Middle frontal gyrus (tissue), 1 donor: Measurements from ENCODE around the gene FAM174C.
"Not testable (repeated sequence)": the region's sequence is repeated elsewhere in the genome, so short reads cannot be mapped to it uniquely, and the experiment has no call there.

Experiments used
- DNase-seq: peaks from one replicate; pipeline ENCODE4 v3.0.0-alpha.2; 2015; ENCODE audit warnings: low spot score; ENCODE audit errors: extremely low spot score

FAM174C gene

DNA sequence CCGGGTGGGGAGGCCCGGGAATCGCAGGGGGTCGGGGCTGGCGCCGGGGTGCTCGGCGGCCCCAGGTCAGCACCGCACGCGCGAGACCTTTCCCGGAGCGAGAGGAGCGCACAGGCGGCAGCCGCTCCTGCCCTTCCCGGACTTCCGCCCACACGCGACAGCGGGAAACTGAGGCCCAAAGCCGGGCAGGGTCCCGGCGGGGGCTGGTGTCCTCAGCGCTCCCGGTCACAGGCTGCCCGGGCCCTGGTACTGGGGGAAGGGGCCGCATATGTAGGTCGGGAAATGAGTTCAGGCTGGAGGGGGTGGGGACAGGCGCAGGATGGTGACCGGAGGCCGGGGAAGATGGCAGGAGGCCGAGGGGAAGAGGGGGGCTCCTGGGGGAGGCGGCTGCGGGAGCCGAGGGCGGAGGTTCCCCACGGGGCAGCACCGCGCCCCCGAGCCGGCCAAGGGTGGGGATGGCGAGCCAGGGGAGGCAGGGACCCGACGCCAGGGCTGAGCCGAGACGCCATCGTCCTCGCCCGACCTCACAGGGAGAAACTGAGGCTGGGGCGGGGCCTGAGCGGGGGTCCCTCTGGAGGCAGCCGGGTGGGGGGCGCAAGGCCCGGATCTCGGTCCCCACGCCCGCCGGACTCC, 38.2 kb upstream of the FAM174C start:
- DNase-seq: no peak

GRCh38 chr19:1237754-1238368, 37.5 kb upstream of the FAM174C start, which contains the start of gene CBARP:
TSS of gene CBARP (minus strand) at chr19:1238005. CDS start at chr19:1236100, 1,905 bp downstream.
- no peak for DNase-seq

- no peak for DNase-seq
These were observed 36.7 kb upstream of the FAM174C start for GRCh38 chr19:1238369-1239303.

GRCh38 chr19:1239420-1239795, 35.9 kb upstream of the FAM174C start:
- DNase-seq: no peak

DNA sequence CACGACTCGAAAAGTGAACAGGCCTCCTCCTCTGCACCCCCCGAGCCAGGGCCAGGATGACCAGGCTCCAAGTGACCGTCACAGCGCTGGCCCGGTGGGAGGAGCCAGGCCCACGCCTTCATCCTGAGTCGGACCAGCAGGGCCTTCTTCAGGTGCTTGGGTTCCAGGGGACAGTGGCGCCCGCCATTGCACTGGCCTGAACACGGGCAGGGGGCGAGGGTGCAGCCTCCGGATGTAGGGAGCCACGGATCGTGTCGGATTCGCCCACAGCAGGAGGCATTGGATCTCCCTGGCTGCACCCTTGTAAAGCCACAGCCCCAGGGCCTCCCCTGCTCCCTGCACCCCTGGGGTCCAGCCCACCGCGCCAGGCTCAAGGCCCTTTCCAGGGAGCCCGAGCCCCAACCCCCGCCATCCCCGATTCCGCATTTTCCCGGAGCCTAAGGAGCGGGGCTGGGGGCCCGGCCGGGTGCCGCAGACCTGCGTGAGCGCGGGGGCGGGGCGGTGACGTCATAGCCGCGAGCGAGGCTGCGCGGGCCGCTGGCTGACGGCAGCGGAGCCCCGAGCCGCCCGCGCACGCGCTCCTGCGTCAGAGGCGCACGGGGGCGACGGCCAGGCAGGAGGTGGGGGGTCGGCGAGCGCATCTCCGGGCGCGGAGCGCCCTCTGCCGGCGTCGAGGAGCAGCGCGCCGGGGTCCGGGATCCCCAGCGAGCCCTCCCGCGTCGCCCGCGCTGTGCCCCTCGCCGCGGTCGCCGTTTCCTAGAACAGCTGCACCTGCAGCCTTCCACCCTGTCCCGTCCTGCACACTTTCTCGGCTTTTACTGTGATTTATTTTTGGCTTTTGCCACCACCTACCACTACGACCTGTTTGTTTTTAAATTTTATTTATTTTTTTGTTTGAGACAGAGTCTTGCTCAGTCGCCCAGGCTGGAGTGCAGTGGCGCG, 35.3 kb upstream of the FAM174C start:
- peak; percentile 91 for DNase-seq

GRCh38 chr19:1240925-1241324, 34.4 kb upstream of the FAM174C start:
- DNase-seq: no peak

- DNase-seq: peak; percentile 86
These were observed 33.8 kb upstream of the FAM174C start, which contains the start of gene ATP5F1D for GRCh38 chr19:1241417-1242095. TSS of gene ATP5F1D (plus strand) at chr19:1241751. CDS start at chr19:1241851, 100 bp downstream.

- no peak for DNase-seq
These were observed 31.3 kb upstream of the FAM174C start for GRCh38 chr19:1243768-1244692.

- DNase-seq: no peak
These were observed 30.5 kb upstream of the FAM174C start for GRCh38 chr19:1244693-1245451.

GRCh38 chr19:1245494-1246264, 29.7 kb upstream of the FAM174C start:
- no peak for DNase-seq

- DNase-seq: not testable (repeated sequence)
These were observed 28.9 kb upstream of the FAM174C start for GRCh38 chr19:1246265-1247087.

DNA sequence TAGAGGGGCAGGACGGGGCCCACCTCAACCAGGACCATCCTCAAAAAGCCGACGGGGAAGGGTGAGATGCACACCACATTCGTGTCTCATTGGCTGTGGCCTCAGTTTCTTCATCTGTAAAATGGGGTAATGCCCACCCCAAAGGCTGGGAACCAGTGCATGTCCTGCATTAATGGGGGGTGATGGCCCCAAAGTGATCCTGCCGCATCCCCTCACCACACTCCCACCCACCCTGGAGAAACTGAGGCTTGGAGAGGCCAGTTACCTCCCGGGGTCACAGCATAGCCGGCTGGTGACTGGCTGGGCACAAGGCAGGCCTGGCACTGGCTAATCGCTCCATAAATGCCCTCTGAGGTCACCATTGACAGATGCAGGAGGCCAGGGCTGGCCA, 27.6 kb upstream of the FAM174C start:
- no peak for DNase-seq

- DNase-seq: no peak
These were observed 27.1 kb upstream of the FAM174C start, which contains the start of gene MIDN for GRCh38 chr19:1248139-1248785. TSS of gene MIDN (plus strand) at chr19:1248583. CDS start at chr19:1250297, 1,714 bp downstream.

GRCh38 chr19:1248786-1249297, 26.5 kb upstream of the FAM174C start:
- DNase-seq: no peak

GRCh38 chr19:1249298-1249989, 25.9 kb upstream of the FAM174C start:
- peak; percentile 87 for DNase-seq
